K562 (cell line): ENCODE data around the gene KCNG3. TPM values are rescaled to one million over a fixed set of nuclear protein-coding genes. Genes with fewer than 3 reads are reported as not detected.

Experiments
- ATAC-seq: fragments of 200-7000 bp; cut with Tn5 transposase; 3 replicates; pipeline ENCODE4 v1.9.1; 2020; ENCODE audit warnings: moderate library complexity
- BruUV-seq: library from RNA; stranded (reverse); fragments of 400-500 nt; replicated peaks from 2 replicates; lab custom pipeline; 2021; lab: Mats Ljungman, UMichigan
- CTCF ChIA-PET: fragments of 300-600 bp; formaldehyde crosslinking; extraction: SDS; loops from one replicate; lab custom pipeline; 2021; ENCODE audit warnings: low intra/inter-chr PET ratio; lab: Yijun Ruan, JAX
- POLR2A ChIA-PET: fragments of 300-600, 350-650 bp; sonication (Branson Sonifier 250); formaldehyde crosslinking; extraction: SDS; loops from one replicate; lab custom pipeline; 2021; ENCODE audit warnings: antibody characterized with exemption, inconsistent platforms; lab: Yijun Ruan, JAX
- DNase-seq, 4 experiments: peaks; one replicate each; pipeline versions ENCODE4 v3.0.0 to v3.0.0-alpha.2; 2011 to 2018; ENCODE audit warnings: low spot score in 3 of 4, mixed read lengths in 3 of 4; ENCODE audit errors: extremely low read depth in 1 of 4
- FAIRE-seq: peaks from 2 replicates; lab custom pipeline; 2011; peaks lifted over from hg19 to GRCh38; lab: Jason Lieb, UNC
- H2AFZ ChIP-seq: 2 replicates; pipeline ENCODE4 v1.6.0; 2011; ENCODE audit warnings: low read depth, low read length, control low read depth, inconsistent platforms
- H3K27ac ChIP-seq: fragments of 200-600 bp; 3 replicates; pipeline ENCODE4 v1.8.0; 2011; ENCODE audit warnings: low read depth, mild to moderate bottlenecking, control low read depth, inconsistent platforms, low read length, moderate library complexity, mixed read lengths; ENCODE audit errors: extremely low read depth
- H3K27me3 ChIP-seq, 2 experiments: fragments of 300-600 bp in 1 of 2; 2 replicates in 1 of 2; 3 replicates in 1 of 2; pipeline versions ENCODE4 v1.6.0 to v1.8.0; 2011; ENCODE audit warnings: inconsistent platforms in 2 of 2, low read length in 2 of 2, mild to moderate bottlenecking in 1 of 2, mixed read lengths in 1 of 2, moderate library complexity in 1 of 2; ENCODE audit not compliant: control insufficient read depth in 2 of 2, insufficient read depth in 2 of 2
- H3K36me3 ChIP-seq: fragments of 300-600 bp; 3 replicates; pipeline ENCODE4 v1.8.0; 2011; ENCODE audit warnings: mild to moderate bottlenecking, low read length, inconsistent platforms; ENCODE audit not compliant: control insufficient read depth, insufficient read depth
- H3K4me1 ChIP-seq, 2 experiments: fragments of 200-600 bp in 1 of 2; replicated peaks in 1 of 2; 2 replicates in 1 of 2; 3 replicates in 1 of 2; pipeline versions ENCODE4 v1.5.1 to v1.8.0; 2011; ENCODE audit warnings: inconsistent platforms in 2 of 2, low read length in 2 of 2, mild to moderate bottlenecking in 1 of 2, mixed read lengths in 1 of 2, moderate library complexity in 1 of 2; ENCODE audit not compliant: control insufficient read depth in 2 of 2, insufficient read depth in 2 of 2
- H3K4me2 ChIP-seq: 2 replicates; pipeline ENCODE4 v1.6.1; 2011; ENCODE audit warnings: low read length, control low read depth, inconsistent platforms, mixed read lengths; ENCODE audit not compliant: insufficient read depth
- H3K4me3 ChIP-seq: fragments of 200-600 bp; sonication (generic), shearing (Covaris generic); 2 replicates; pipeline ENCODE4 v1.5.1; 2016; ENCODE audit warnings: control low read depth, inconsistent platforms
- H3K79me2 ChIP-seq: fragments of 200-600 bp; 3 replicates; pipeline ENCODE4 v1.8.0; 2011; ENCODE audit warnings: low read length, inconsistent platforms; ENCODE audit not compliant: control insufficient read depth, insufficient read depth
- H3K9ac ChIP-seq, 2 experiments: 2 replicates each; pipeline versions ENCODE4 v1.6.0 to v1.6.1; 2011; ENCODE audit warnings: low read depth in 2 of 2, low read length in 2 of 2, control low read depth in 1 of 2, inconsistent platforms in 1 of 2, mild to moderate bottlenecking in 1 of 2, mixed read lengths in 1 of 2; ENCODE audit not compliant: insufficient read depth in 1 of 2
- H3K9me1 ChIP-seq: one replicate; pipeline ENCODE4 v1.6.0; 2011; ENCODE audit warnings: inconsistent platforms, mild to moderate bottlenecking, low read length, moderate library complexity; ENCODE audit not compliant: control insufficient read depth, insufficient read depth
- H3K9me3 ChIP-seq: replicated peaks from 2 replicates; pipeline ENCODE4 v1.5.1; 2011; ENCODE audit warnings: low read depth, low read length, inconsistent platforms; ENCODE audit not compliant: control insufficient read depth, insufficient read depth
- H4K20me1 ChIP-seq: replicated peaks from 2 replicates; pipeline ENCODE4 v1.6.1; 2011; ENCODE audit warnings: low read length, inconsistent platforms, mixed read lengths; ENCODE audit not compliant: control insufficient read depth, insufficient read depth
- FOS ChIP-seq: IDR thresholded peaks from 3 replicates; pipeline ENCODE4 v1.6.1; 2011; ENCODE audit not compliant: insufficient read length; ENCODE audit errors: extremely low read depth
- JUND ChIP-seq, 2 experiments: IDR thresholded peaks; 2 replicates in 1 of 2; 3 replicates in 1 of 2; pipeline ENCODE4 v1.6.1; 2011; ENCODE audit warnings: borderline replicate concordance in 2 of 2, low read depth in 2 of 2, low read length in 2 of 2, improper control_type of control experiment in 1 of 2, missing biosample characterization in 1 of 2, missing genetic modification characterization in 1 of 2, missing genetic modification reagents in 1 of 2
- KDM5B ChIP-seq: fragments of 200-600 bp; sonication (generic); IDR thresholded peaks from 2 replicates; pipeline ENCODE4 v1.6.1; 2012; ENCODE audit warnings: low read depth, mild to moderate bottlenecking, moderate library complexity, low read length, control low read depth, inconsistent platforms; ENCODE audit not compliant: insufficient replicate concordance
- POU5F1 ChIP-seq: fragments of 150-350 bp; IDR thresholded peaks from 2 replicates; pipeline ENCODE4 v1.6.1; 2014; ENCODE audit warnings: borderline replicate concordance, low read length, low read depth, mild to moderate bottlenecking; ENCODE audit not compliant: partially characterized antibody
- RBM34 ChIP-seq: fragments of 200-400 bp; formaldehyde crosslinking; IDR thresholded peaks from 2 replicates; pipeline ENCODE4 v1.6.1; 2018; ENCODE audit warnings: low read length, borderline replicate concordance; ENCODE audit not compliant: insufficient read depth
- TAF9B ChIP-seq: fragments of 450-650 bp; IDR thresholded peaks from 2 replicates; pipeline ENCODE4 v1.6.1; 2018; ENCODE audit warnings: mild to moderate bottlenecking; ENCODE audit not compliant: partially characterized antibody
- TRIM28 ChIP-seq: fragments of 450-650 bp; IDR thresholded peaks from 2 replicates; pipeline ENCODE4 v1.6.1; 2017
- WGBS: fragments of 100-300 bp; shearing (Covaris generic); methylation state at CpG from one replicate; pipeline ENCODE4 v1.1.6; 2016; ENCODE audit warnings: low coverage, mixed read lengths; ENCODE audit not compliant: insufficient coverage; ENCODE audit errors: missing lambda C conversion rate; 5-methylcytosine and 5-hydroxymethylcytosine counted together
- in situ Hi-C: fragments of 300-500 bp; cut with MboI; formaldehyde crosslinking; loops from 4 replicates; pipeline ENCODE4 v1.15.0; 2018; ENCODE audit warnings: inconsistent platforms, mixed read lengths
- intact Hi-C: fragments of 100-400 bp; cut with micrococcal nuclease; formaldehyde crosslinking; loops from 2 replicates; pipeline ENCODE4 v1.14.2; 2022
- polyA plus RNA-seq, 8 experiments: library from polyadenylated mRNA; depleted of rRNA in 4 of 8; stranded (reverse) in 5 of 8; unstranded in 3 of 8; fragments of >200 nt; fragmentation: Nextera tagmentation in 2 of 8; fragmentation: Illumina TruSeq in 1 of 8; extraction: Ambion mirVana in 2 of 8; extraction: Trizol in 1 of 8; gene quantifications; 2 replicates each; pipeline versions ENCODE4 v1.2.1 to v1.2.3, GENCODE V29; 2011 to 2014; ENCODE audit warnings: inconsistent platforms in 1 of 8, missing spikeins in 1 of 8
- total RNA-seq, 7 experiments: library from RNA; depleted of rRNA in 6 of 7; stranded (reverse); fragments of >200 nt in 6 of 7; fragmentation: Illumina TruSeq in 2 of 7; extraction: Trizol in 2 of 7; gene quantifications; 2 replicates each; pipeline versions ENCODE4 v1.2.1 to v1.2.3, GENCODE V29; 2011 to 2021; ENCODE audit warnings: low replicate concordance in 1 of 7

The KCNG3 gene
- total and polyA plus RNA-seq, 9 of the 15 experiments (the other 6 are each of a cell fraction or from before 2014, with no cell fraction given) = not detected

DNA sequence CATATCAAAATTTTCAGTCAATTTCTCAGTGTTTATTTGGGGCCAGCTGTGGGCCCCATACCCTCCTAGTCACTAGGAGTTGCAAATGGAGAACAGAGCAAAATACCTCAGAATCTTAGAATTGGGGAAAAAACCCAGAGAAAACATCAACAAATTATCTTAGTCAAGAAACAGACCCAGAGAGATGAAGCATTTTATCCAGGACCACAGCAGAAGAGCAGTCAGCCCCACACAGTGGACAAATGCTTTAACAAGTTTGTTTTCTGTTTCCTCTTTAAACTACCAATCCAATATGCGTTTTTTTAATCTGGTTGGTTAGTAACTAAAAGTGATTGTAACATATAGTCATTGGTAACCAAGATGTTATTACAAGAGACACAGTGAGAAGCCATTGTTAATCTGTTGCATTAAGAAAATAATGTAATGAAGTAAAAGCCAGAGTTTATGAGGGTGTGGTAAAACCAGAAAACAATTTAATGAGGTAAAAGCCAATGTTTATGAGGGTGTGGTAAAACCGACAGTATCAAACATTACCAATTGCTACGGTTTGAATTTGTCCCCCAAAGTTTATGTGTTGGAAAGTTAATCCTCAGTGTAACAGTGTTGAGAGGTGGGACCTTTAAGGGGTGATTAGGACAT, 72.1 kb downstream of the KCNG3 start:
- DNase-seq = no peak
- ATAC-seq = no peak
- WGBS = 0% methylated on average over 3 of the region's 3 CpGs
- H3K36me3 ChIP-seq = no peaks in the 10 kb centered on the region
- peaks cover 9 to 13% of the 10 kb centered on the region in 2 experiments; a peak in 4 of 5 replicates for H3K27me3 ChIP-seq
- no peak overlapping the region for H3K27ac ChIP-seq
- H4K20me1 ChIP-seq = no peaks in the 10 kb centered on the region
- H3K4me1 ChIP-seq = peaks cover 0 to 3% of the 10 kb centered on the region in 2 experiments; a peak in 2 of 5 replicates
- no peaks in the 10 kb centered on the region for H3K9me3 ChIP-seq
- H2AFZ ChIP-seq = no peak overlapping the region
- BruUV-seq = no TSS peak
- no peak overlapping the region for H3K4me3 ChIP-seq
- FAIRE-seq = no peak
- ChIA-PET CTCF (no interaction called here), POLR2A (no interaction called here)
- H3K9me1 ChIP-seq = no peaks in the 10 kb centered on the region
- no peak overlapping the region for H3K4me2 ChIP-seq
- no peaks in the 10 kb centered on the region for H3K79me2 ChIP-seq
- H3K9ac ChIP-seq = no peak overlapping the region
- intact Hi-C loops (no loop called here), in situ Hi-C loops (no loop called here)
- TF ChIP-seq TAF9B = no peak
- no peak for TF ChIP-seq RBM34
- no peak for TF ChIP-seq FOS
- no peak for TF ChIP-seq TRIM28
- TF ChIP-seq POU5F1 = no peak
- TF ChIP-seq, all 486 proteins: peak for 0

DNA sequence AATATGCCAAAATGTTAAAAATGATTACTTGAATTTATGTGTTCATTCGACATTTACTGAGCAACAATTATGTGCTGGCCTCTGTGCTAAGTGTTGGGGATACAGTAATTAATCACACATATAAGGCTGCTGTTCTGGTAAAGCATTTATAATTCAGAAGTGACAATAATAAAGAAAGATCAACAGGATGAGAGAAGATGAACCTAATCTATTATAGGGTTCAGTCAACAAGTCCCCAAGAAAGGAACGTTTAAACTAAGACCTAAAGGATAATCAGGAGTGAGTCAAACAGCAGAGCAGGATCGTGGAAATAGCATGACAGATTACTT, 72.7 kb downstream of the KCNG3 start:
- no peaks in the 10 kb centered on the region for H3K36me3 ChIP-seq
- no peak overlapping the region for H3K4me2 ChIP-seq
- no peak overlapping the region for H2AFZ ChIP-seq
- no peaks in the 10 kb centered on the region for H3K79me2 ChIP-seq
- intact Hi-C loops = no loop called here
- CTCF ChIA-PET = no interaction called here
- H3K9ac ChIP-seq = no peak overlapping the region
- no peaks in the 10 kb centered on the region for H3K9me1 ChIP-seq
- DNase-seq = no peak
- H3K27me3 ChIP-seq = peaks cover 9 to 13% of the 10 kb centered on the region in 2 experiments; a peak in 4 of 5 replicates
- 3% methylated on average over 3 of the region's 3 CpGs for WGBS
- BruUV-seq = no TSS peak
- no peaks in the 10 kb centered on the region for H3K9me3 ChIP-seq
- no peak for ATAC-seq
- peaks cover 0 to 3% of the 10 kb centered on the region in 2 experiments; a peak in 2 of 5 replicates for H3K4me1 ChIP-seq
- no peaks in the 10 kb centered on the region for H4K20me1 ChIP-seq
- in situ Hi-C loops = no loop called here
- no peak for TF ChIP-seq JUND (IDR thresholded peaks at IDR 0.05; ENCODE audit: borderline replicate concordance, low read depth, low read length)
- 0 out of 3 replicates have a peak, but pooled peaks have one; percentile 3 for TF ChIP-seq JUND (tag; IDR thresholded peaks at IDR 0.05; ENCODE audit: borderline replicate concordance, low read depth, low read length)
- no peak for TF ChIP-seq KDM5B
- no peak for FAIRE-seq
- POLR2A ChIA-PET = no interaction called here
- H3K27ac ChIP-seq = no peak overlapping the region
- H3K4me3 ChIP-seq = no peak overlapping the region
